NCI-H446 treated with DMSO at 0.1 percent for 48 hours (cell line): ENCODE results near the gene NRXN3.

Source experiments
- DNase-seq: peaks from one replicate; lab custom pipeline; 2025; lab: John Stamatoyannopoulos, UW

NRXN3 gene

DNA sequence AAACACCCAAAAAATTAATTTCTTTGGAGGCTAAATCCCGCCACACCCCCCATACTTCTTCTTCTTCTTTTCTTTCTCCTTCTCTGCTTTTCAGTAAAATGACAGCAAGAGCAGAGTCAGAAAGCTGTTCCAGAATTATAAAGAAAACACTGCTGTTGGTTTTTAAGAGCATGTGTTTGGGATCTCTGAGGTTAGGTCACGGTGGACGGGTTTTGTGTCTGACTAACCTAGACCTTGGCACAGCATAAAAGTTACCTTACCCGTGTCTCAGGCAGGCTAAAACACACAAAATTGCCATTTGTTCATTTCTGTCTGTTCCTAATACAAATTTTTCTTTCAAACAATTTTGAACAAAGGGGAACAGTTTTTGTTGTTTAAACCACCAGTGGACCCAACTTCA, 540.8 kb downstream of the NRXN3 start:
- no peak for DNase-seq

- no peak for DNase-seq
Measured at GRCh38 chr14:78713716-78714115, 543.5 kb downstream of the NRXN3 start.

DNA sequence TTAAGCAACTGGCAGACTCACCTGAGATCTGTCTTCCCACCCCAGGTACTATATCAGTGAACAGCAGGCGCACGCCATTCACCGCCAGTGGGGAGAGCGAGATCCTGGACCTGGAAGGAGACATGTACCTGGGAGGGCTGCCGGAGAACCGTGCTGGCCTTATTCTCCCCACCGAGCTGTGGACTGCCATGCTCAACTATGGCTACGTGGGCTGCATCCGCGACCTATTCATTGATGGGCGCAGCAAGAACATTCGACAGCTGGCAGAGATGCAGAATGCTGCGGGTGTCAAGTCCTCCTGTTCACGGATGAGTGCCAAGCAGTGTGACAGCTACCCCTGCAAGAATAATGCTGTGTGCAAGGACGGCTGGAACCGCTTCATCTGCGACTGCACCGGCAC, 544.5 kb downstream of the NRXN3 start:
- DNase-seq, result no peak

- no peak for DNase-seq
Measured at GRCh38 chr14:78721756-78722480, 551.7 kb downstream of the NRXN3 start.

GRCh38 chr14:78725086-78725485, 554.9 kb downstream of the NRXN3 start:
- no peak for DNase-seq

- no peak for DNase-seq
Measured at GRCh38 chr14:78737116-78737515, 566.9 kb downstream of the NRXN3 start.

DNA sequence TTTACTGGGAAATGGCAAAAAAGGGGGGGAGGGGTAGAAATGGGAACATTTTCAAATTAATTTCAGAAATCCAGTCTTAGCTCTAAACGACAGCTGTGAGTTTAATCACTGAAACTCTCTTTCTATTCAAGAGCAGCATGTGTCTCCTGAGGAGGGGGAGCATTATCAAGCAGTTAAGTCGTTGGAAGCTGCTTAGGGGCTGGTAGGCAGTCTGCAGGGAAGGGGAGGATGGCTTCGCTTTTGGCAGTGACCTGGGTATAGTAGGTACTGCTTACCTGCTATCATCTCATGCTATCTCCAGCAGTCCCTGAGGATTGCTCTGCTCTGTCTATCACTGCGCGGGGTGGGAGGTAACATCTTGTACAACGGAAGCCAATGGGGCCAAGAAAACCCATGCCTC, 567.4 kb downstream of the NRXN3 start:
- DNase-seq, result no peak

- DNase-seq, result no peak
Measured at GRCh38 chr14:78746086-78746595, 576.0 kb downstream of the NRXN3 start.

DNA sequence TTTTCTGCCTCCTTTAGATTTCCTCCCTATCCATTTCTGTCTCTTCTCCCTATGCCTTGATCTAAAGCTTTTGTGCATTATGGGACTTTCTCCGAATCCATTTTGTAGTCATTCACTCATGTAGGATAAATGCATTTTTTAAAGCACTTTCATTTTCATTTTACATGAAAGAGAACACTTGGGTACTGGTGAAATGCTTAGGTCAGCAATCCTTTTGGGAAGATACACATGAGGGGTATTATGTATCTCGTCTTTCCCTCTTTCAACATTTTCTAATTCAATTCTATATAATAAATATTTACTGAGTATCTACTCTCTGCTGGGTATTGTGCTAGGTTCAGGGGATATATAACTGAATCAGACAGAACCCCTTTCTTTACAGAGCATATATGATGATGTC, 577.6 kb downstream of the NRXN3 start:
- DNase-seq, result no peak

DNA sequence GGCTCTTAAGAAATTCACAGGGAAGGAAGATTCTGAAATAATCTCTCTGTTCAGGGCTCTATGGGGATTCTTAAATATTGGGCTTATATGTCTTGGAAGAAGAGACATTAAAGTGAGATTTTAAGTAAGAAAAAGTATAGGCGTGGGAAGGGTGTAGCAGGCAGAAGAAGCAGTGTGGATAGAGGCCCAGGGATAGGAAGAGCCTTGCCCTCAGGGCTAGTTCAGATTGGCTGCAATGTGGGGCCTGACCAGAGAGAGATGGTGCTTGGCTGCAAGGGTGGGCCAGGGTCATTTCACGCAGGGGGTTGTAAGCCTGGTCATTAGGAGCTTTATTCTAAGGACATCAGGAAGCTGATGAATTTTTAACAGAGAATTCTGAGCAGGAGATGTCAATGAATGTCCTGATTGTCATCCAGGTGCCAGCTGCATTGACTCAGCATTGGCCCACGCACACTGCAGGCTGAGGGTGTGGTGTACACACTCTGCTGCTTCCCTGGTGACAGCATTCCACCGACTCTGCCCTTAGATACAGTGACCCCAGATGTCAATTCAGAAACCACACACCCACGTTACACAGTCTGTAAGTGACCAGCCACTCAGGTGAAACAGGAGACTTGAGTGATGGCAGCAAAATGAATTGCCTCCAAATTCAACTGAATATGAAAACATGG, 582.5 kb downstream of the NRXN3 start:
- DNase-seq, result no peak

DNA sequence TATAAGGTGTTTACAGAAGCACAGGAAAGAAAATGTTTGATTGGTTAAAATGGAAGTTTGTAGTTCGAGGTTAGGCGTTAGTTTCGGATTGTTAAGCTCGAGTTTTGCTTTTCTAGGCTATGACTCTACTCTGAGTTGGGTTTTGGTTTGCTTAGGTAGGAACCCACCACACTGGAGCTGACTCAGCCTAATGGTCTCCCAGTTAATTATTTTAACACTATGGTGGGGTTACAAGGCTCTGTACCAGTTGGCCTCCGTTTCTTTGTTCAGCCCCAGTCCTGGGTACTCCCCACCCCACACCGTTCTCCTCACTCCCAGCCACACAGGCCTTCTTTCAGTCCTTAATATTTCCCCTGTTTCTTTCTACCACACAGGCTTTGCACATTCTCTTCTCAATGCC, 583.9 kb downstream of the NRXN3 start:
- DNase-seq, result no peak

- DNase-seq, result no peak
Measured at GRCh38 chr14:78758333-78758732, 588.2 kb downstream of the NRXN3 start.

DNA sequence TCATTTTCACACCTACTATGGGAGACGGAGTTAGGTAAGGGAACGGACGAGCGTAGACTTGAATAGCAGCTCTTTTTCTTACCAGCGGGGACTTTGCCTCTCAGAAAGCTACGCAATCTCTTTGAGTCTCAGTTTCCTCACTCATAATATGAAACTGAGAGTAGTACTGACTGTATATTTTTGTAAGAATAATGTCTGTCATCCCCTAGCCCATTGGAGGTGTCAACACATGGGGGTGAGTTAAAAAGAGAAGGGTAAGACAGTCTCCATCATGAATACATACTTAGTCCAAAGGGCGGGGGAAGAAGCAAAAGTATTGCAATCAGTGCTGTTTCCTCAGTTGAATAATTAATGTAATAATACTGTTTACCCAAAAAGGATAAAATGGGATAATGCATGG, 592.2 kb downstream of the NRXN3 start:
- no peak for DNase-seq

DNA sequence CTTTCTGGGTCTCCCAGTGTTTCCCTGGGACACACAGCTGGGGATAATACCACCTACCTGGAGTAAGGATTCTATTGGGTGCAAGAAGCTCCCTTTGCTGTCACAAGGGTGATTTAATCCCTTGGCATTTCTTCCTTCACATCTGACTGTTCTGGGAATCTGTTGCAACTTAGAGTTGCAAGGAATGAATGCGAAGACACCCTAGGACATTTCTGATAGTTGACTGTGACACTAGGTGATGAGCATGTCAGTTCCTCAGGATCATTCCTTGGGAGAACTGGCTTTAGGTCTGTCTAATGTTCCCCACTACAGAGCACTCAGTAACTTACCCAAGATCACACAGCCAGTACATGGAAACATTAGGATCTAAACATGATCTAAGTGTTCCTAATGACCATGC, 593.6 kb downstream of the NRXN3 start:
- no peak for DNase-seq

GRCh38 chr14:78764240-78764639, 594.1 kb downstream of the NRXN3 start:
- no peak for DNase-seq

GRCh38 chr14:78764645-78765044, 594.5 kb downstream of the NRXN3 start:
- no peak for DNase-seq

DNA sequence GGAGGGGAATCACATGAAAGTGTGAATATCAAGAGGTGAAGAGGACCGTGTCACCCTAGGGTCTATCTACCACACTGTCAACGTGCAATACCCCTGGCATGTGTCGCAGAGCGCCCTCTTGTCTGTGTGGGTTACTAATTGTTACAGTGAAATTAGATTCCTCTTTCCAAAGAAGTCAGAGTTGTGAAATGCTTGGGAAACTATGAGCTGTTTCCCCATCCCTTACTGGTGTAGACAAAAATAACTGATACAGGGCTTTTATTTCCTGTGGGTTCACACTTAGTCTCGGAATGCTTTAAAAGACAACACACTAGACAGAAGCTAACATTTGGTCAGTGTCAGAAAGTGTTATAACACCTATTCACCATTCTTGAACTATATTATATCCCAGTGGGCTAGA, 597.3 kb downstream of the NRXN3 start:
- DNase-seq, result no peak

- no peak for DNase-seq
Measured at GRCh38 chr14:78782551-78782950, 612.4 kb downstream of the NRXN3 start.

DNA sequence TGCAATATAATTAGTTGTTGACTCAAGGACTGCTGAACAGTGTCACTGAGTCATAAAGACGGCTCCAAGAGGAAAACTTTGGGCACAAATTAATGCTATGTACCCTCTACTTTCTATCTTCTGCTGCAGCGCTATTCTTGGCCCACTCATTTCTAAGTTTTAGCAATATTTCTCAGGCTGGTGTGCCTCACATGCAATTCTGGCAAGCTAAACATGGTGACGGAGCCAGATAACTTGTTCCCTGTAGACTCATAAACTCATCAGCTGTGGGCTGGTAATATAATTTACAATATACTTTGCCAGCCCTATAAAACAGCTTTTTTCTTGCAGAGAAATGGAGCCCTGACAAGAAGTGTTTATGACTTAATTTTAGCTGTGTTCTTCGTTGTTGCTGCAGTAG, 615.1 kb downstream of the NRXN3 start:
- no peak for DNase-seq

GRCh38 chr14:78788467-78789360, 618.5 kb downstream of the NRXN3 start:
- DNase-seq, result no peak

DNA sequence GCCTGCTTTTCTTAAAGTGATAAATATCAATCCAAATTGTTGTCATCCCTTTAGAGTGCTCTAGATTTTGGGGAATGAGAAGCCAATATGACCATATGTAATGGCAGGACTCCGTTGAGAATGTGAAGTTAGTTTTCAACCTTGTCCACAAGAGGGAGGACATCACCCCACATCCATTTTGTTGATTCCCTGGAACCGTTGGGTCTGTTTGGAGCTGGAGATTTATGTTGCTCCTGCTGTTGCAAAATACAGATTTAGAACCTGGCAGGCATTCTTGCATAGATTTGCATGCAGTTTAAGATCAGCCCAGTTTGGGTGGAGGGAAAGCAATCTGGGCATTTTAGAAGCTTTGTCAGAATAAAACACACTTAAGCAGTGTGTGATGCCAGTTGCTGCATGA, 620.1 kb downstream of the NRXN3 start:
- DNase-seq, result no peak

DNA sequence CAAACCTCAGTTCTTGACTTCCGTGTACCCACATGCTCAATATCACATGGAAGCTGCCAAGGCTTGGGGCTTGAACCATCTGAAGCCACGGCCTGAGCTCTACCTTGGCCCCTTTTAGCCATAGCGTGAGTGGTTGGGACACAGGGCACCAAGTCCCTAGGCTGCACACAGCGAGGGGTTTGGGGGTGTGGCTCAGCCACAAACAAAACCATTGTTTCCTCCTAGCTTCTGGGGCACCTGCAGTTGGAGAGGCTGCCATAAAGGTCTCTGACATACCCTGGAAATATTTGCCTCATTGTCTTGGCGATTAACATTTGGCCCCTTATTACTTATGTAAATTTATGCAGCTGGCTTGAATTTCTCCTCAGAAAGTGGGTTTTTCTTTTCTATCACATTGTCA, 628.6 kb downstream of the NRXN3 start:
- no peak for DNase-seq

DNA sequence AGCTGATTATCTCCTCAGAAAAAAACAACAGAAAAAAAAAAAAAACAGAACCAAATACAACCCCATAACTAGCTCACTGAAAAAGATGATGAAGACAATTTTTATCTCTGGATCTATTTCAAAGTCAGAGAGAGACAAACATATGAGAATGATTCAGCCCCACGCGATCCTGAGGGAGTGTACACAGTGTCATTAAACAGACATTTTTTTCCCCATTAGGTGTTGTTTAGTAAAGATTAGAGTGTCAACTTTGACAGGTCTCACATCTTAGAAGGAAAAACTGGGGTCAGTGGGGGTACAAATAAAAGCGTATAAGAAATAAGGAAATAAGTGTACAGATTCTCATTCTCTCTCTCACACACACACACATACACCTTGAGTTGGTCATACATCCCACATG, 635.4 kb downstream of the NRXN3 start:
- no peak for DNase-seq
